Epithelial cell of esophagus (primary cell): ENCODE measurements around the gene DLGAP3.

ENCODE experiments used
- DNase-seq: peaks from one replicate; pipeline ENCODE4 v3.0.0; 2010; ENCODE audit warnings: low read depth
- H3K4me3 ChIP-seq: 2 replicates; pipeline ENCODE4 v1.5.1; 2011; ENCODE audit warnings: mild to moderate bottlenecking, low read length, control low read depth
- CTCF ChIP-seq: IDR thresholded peaks from 2 replicates; pipeline ENCODE4 v1.5.1; 2011; ENCODE audit warnings: low read depth, mild to moderate bottlenecking, low read length, control low read depth, inconsistent platforms; ENCODE audit not compliant: insufficient read depth; ENCODE audit errors: missing control alignments

The DLGAP3 gene, protein sequence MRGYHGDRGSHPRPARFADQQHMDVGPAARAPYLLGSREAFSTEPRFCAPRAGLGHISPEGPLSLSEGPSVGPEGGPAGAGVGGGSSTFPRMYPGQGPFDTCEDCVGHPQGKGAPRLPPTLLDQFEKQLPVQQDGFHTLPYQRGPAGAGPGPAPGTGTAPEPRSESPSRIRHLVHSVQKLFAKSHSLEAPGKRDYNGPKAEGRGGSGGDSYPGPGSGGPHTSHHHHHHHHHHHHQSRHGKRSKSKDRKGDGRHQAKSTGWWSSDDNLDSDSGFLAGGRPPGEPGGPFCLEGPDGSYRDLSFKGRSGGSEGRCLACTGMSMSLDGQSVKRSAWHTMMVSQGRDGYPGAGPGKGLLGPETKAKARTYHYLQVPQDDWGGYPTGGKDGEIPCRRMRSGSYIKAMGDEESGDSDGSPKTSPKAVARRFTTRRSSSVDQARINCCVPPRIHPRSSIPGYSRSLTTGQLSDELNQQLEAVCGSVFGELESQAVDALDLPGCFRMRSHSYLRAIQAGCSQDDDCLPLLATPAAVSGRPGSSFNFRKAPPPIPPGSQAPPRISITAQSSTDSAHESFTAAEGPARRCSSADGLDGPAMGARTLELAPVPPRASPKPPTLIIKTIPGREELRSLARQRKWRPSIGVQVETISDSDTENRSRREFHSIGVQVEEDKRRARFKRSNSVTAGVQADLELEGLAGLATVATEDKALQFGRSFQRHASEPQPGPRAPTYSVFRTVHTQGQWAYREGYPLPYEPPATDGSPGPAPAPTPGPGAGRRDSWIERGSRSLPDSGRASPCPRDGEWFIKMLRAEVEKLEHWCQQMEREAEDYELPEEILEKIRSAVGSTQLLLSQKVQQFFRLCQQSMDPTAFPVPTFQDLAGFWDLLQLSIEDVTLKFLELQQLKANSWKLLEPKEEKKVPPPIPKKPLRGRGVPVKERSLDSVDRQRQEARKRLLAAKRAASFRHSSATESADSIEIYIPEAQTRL

GRCh38 chr1:34929497-34929852 is at the start of gene DLGAP3:
TSS of gene DLGAP3 (minus strand) at chr1:34929650. CDS start at chr1:34905383, 24,267 bp downstream.
- no peak for DNase-seq
- no peak for TF ChIP-seq CTCF
- H3K4me3 ChIP-seq = no peak within 1 kb of the TSS

GRCh38 chr1:34978921-34979320 is 49.5 kb upstream of the DLGAP3 start:
- TF ChIP-seq CTCF = no peak
- no peak for DNase-seq

DNA sequence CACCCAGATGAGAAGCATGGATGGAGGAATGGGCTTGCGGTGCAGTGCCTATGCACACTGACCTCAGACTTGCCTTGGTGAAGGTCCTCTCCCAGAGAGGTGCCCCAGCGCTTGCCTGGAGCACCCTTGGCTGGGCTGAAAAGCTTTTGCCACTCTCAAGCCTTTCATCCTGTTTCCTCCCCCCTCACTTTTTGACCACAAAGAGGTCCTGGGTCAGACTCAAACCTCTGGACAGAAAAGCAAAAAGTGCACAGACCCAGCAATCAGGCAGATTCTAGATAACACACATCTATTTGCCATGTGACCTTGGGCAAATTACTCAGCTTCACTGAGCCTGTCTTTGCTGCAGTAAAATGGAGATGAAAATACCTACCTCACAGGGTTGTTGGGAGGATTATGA is 48.4 kb upstream of the DLGAP3 start:
- DNase-seq = no peak
- H3K4me3 ChIP-seq = no peak overlapping the region
- no peak for TF ChIP-seq CTCF

More at GRCh38 chr1:34978921-34979320, 49.5 kb upstream of the DLGAP3 start:
- no peak overlapping the region for H3K4me3 ChIP-seq

- H3K4me3 ChIP-seq = no peak overlapping the region
- no peak for DNase-seq
- no peak for TF ChIP-seq CTCF
These were observed 47.7 kb upstream of the DLGAP3 start for GRCh38 chr1:34977210-34977471.

DNA sequence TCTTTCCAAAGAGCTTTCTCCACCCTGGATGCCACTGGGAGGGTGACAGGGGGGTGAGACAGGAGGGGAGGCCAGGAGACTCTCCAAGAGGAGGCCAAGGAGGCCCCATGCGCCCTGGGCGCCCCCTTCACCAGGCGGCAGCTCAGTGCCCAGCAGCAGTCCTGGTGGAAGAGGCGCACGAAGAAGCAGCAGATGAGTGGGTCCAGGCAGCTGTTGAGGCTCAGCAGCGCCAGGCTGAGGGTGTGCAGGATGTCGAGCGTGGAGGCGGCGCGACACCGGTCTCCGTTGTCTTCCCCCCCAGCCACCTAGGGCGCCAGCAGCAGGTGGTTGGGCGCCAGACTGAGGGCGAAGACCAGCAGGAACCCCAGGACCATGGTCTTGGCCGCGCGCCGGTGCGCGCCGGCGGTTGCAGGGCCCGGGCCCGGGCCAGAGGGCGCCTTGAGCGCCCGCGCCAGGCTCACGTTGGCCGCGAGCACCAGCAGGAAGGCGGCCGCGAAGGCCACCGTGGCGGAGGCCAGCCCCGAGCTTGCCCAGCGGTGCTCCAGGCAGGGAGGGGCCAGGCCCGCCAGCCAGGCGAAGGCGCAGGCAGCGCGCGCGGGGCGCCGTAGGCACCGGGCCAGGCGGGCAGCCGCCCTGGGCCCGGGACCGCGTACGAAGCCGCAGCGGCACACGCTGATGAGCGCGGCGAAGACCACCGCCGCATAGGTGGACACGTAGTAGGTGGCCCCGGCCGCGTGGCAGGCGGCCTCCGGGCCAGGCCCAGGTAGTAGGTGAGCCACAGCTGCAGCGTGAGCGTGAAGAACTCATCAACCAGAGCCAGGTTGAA is 47.1 kb upstream of the DLGAP3 start:
- DNase-seq = no peak
- TF ChIP-seq CTCF = no peak

DNA sequence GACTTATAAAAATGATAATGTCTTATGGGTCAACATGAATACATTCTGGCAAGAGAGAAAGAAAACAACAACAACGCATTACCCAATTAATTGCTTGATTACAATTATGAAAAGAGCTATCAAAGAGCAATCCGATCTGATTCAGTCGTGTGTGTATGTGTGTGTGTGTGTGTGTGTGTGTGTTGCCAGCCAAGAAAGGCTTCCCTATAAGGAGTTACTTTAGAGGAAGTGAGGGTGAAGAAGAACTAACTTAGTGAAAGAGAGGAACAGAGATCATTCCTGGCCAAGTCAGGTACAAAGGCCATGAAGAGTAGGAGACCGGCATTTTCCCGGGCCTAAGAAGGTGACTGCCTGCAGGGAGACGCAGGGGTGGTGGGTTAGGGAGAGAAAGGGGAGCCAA is 46.3 kb upstream of the DLGAP3 start:
- DNase-seq = no peak
- no peak for TF ChIP-seq CTCF
- H3K4me3 ChIP-seq = no peak overlapping the region

More for the DNA sequence above, 47.1 kb upstream of the DLGAP3 start:
- no peak overlapping the region for H3K4me3 ChIP-seq
